Activated CD8-positive, alpha-beta memory T cell treated with anti-CD3 and anti-CD28 coated beads for 24 hours (primary cell): ENCODE measurements around the gene ATP2A3.

Source experiments
- DNase-seq: peaks from one replicate; pipeline ENCODE4 v3.0.0-alpha.2; 2020

ATP2A3 gene

GRCh38 chr17:3990386-3991127 is 26.3 kb upstream of the ATP2A3 start:
- no peak for DNase-seq

- DNase-seq, result no peak
Observed at GRCh38 chr17:3989041-3989886, 25.0 kb upstream of the ATP2A3 start.

DNA sequence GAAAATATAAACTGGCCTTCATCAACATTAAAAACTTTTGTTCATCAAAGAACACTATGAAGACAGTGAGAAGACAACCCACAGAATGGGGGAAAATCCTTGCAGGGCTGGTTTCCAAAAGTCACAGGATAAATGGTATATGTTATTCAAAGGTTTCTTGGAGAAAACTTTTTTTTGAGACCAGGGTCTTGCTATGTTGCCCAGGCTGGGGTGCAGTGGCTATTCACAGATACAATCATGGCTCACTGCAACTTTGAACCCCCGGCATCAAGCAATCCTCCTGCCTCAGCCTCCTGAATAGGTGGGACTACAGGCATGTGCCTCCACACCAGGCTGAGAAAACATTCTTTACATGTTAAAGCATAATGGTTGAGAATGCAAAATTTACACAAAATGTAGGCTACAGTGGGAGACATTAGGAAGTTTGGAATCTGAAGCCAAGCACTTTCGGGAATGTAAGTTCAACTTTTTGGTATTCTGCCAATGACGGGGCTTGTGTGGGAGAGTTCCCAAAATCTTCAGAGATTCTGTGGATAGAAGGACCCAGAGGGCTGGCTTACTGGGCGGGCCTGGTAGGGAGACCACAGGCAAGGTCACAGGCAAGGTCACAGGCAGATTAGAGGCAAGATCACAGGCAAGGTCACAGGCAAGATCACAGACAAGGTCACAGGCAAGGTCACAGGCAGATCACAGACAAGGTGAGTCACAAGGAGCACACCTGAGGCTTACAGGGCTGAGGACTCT is 24.2 kb upstream of the ATP2A3 start:
- no peak for DNase-seq

DNA sequence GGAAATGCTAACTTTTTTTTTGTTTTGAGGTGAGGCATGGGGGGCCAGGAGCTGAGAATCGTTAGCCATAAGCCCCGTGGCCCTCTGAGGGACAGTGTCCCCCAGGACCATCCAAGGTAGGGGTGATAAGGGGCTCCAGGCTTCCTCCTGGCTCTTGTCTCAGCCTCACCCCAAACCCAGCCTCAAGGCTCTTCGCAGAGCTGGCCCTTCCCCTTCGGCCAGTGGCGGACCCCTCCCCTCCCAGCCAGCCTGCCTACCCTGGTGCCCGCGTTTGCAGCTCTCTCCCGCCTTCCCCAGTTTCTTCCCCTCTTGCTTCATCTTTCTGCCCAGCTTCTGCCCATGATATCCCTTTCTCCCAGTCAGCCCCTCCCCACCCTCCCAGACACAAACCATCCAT is 22.7 kb upstream of the ATP2A3 start:
- DNase-seq, result no peak

- no peak for DNase-seq
Observed at GRCh38 chr17:3986270-3986938, 22.2 kb upstream of the ATP2A3 start.

DNA sequence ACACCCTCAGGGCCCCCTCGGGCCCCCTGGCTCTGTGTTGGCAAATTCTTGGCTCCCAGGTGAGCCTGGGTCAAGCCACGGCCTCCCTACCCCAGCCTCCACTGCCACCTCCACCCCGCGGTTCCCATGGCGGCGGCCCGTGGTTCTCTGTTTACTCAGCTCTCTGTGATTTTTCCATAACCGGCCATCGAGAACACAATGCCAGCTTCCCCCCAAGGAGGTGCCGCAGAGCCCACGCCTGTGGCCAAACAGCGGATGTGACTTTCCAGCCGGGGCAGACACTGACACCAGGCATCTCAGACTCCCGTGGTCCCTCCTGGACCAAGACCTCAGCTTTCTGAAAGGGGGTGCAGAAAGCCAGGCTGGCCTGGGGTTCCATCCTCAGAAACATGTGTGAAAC is 21.6 kb upstream of the ATP2A3 start:
- no peak for DNase-seq

- no peak for DNase-seq
Observed at GRCh38 chr17:3983606-3984484, 19.6 kb upstream of the ATP2A3 start.

DNA sequence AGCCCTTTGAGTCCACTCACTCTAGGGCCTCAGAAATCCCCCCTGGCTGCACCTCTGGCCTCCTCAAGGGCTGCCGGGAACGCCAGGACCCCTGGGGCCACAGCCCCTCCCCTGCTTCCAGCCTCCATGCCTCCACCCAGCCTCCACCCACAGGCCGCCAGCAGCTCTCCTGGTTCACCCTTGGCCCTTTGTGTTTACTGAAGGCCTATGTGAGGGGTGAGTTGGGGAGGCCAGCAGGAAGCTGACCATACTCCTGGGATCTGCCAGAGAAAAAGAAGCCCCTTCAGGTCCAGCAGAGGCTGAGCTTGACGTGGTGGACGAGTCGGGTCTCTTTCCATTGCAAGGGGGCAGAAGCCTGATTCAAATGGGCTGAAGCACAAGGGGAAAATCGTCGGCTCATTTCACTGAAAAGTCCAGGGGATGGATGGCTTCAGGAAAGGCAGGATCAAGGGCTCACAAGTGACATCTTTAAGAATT is 18.3 kb upstream of the ATP2A3 start:
- DNase-seq, result no peak

DNA sequence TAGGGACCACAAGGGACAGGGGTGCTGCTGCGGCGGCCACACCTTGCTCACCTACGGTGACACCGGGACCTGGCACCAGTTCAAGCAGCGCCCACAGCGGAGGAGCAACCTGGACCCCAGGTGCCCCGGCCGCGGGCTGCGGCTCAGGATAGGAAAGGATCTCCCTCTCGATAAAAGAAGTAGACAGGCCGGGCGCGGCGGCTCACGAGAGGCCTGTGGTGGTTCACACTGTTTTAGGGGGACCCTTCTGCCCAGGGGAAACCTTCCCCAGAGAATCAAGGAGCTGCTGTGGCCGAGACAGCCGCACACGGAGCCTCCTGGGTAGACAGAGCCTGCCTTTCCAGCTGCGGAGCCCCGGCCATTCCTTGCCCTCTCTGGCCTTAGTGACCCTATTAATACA is 17.9 kb upstream of the ATP2A3 start:
- no peak for DNase-seq

DNA sequence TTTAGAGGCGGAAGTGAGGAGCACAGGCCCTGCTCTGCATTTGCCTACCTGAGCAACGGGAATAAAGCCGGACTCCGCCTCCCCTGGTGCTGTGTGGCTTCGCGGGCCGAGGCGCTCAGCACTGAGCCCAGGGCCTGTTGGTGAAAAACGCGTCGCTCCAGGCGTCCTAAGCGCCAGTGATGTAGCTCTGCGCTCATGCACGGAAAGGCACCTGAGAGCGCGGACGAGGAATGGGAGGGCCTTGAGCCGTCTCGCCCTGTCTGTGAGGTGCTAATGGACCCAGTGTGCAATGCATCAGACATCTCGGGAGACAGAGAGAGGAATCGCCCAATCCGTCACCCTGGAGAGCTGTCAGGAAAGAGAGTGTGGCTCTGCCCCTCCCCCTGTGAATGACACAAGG is 17.2 kb upstream of the ATP2A3 start:
- no peak for DNase-seq

- no peak for DNase-seq
Observed at GRCh38 chr17:3980381-3981014, 16.3 kb upstream of the ATP2A3 start.

DNA sequence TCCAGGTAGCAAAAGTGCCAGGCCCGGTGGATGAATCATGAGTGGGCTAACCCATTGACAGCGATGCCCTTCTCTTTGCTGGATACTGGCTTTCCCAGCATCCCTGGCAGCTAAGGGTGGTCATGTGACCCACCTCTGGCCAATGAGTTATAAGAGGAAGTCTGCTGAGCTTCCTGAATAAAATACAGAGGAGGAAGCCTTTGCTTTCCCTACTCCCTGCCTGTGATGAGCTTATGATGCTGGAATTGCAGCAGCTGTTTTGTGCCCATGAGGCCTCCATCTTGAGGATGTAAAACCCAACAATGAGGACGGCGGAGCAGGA is 15.0 kb upstream of the ATP2A3 start:
- no peak for DNase-seq

DNA sequence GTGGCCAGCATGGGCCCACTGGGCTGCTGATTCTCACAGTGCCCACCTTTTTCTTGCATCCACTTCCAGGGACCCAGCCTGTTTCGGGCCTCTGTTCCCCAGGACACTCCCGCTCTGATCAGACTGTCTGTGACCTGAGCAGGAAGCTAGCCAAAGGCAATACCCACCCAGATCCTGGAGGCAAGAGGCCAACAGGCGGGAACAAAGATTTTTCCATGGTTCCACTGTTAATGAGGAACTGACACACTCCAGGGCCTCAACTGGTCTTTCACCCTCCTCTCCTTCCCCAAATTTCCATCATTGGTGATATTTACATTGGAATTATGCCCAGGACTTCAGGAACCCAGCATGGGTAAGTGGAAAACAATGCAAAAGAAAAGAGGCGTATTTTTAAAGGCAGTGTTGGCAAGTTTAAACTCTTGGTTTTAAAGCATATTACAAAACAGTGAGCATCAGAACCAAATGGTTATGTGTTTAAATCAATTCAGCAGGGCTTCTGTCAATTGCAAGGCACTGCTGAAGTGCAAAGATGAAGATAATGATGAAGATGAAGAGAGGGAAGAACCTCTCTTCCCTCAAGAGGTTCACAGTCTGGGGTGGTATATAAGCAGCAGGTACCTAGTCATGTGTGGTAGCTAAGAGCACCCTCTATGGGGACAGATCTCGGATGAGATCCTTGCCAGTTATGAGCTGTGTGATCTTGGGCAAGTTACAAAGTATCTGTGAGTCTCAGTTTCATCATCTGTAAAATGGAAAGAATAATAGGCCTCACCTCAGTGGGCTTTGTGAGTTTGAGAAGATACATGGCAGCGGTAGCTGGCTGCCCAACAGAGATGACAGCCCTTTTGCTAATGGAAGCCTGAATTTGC is 14.4 kb upstream of the ATP2A3 start:
- DNase-seq, result no peak

DNA sequence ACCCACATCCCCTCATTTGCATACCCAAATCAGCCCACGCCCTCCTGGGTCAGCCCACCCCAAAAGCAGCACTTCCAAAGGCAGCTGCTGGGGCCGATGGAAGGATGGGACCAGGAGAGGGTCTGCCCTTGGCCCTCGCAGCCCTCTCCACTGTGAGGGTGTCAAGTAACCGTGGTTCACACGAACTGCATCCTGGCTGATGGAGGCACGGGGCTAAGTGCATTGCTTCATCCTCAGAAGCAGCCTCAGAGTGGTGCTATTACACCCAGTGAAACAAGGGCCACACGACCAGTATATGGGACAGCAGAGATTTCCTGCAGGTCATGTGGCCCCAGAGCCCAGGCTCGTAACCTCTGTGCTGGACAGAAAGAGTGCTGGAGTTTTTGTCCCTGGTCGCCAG is 13.2 kb upstream of the ATP2A3 start:
- DNase-seq, result no peak

GRCh38 chr17:3976675-3977171 is 12.5 kb upstream of the ATP2A3 start:
- no peak for DNase-seq

DNA sequence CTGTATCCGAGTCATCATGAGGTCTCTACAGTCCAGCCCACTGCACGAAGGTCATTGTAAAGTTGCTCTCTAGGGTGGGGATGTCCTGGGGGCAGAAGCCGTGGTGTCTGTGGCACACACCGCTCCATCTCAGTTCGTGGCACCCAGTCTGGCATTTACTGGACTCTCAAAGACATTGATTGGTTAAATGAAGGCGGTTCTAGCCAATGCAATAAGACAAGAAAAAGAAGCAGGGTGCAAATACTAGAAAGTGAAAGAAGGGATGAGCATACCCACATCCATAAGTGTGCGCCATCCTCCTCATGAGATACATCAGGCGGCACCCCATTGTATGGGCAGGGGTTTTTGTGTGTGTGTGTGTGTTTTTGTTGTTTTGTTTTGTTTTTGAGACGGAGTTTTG is 10.7 kb upstream of the ATP2A3 start:
- no peak for DNase-seq

DNA sequence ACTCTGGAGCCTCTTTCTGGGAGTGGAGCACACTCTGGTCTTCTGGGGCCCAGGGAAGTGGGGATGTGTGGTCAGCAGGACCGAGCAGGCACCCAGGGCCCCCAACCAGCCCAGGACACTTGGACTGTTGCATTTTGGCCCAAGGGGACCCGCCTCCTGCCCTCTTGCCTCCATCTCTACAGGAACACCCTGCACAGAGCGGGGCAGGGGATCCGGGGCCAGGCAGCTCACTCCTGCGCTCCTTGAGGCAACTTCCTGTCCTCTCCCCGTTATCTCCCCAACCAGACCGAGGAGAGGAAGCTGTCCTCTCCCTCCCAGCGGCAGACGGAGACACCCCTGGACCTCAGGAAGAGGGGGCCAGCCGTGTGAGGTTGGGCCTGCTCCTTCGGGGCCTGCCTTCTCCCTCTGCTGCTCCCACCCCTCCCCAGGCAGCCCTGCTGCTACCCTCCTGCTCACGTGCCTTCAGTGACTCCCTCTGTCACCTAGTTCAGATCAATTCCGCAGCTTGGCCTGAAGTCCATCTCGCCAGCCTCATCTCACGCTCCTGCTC is 10.0 kb upstream of the ATP2A3 start:
- DNase-seq, result no peak

DNA sequence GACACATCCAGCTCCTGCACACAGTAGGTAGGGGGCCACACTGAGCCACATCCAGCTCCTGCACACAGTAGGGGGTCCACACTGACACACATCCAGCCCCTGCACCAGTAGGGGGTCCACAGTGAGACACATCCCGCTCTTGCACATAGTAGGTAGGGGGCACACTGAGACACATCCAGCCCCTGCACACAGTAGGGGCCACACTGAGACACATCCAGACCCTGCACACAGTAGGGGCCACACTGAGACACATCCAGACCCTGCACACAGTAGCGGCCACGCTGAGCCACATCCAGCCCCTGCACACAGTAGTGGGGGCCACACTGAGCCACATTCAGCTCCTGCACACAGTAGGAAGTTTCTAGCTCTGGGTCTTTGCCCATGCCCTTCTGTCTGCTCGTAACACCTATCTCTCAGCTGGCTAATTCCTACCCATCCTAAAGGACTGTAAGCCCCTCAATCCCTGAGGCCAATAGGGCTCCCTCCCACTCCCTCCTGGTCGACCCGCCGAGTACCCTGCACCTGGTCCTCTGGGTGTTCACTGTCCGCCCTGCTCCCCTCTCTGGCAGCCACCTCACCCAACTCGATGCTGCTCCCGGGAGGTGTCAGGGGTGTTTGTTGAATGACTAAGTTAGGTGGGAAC is 9.4 kb upstream of the ATP2A3 start:
- DNase-seq, result no peak

- DNase-seq, result no peak
Observed at GRCh38 chr17:3972931-3973330, 8.7 kb upstream of the ATP2A3 start.
